DOHH2 (cell line): Measurements from ENCODE around the gene EML6.

ENCODE experiments used
- EZH2phosphoT487 ChIP-seq: fragments of 200-600 bp; sonication (generic); IDR thresholded peaks from 2 replicates; pipeline ENCODE4 v1.6.1; 2017; ENCODE audit warnings: borderline replicate concordance, mild to moderate bottlenecking, antibody characterized with exemption, low read length, moderate library complexity, mixed read lengths
- TF ChIP-seq, protein P1 (sequence below): fragments of 200-600 bp; sonication (generic); IDR thresholded peaks from one replicate; pipeline ENCODE4 v1.5.1; 2014; ENCODE audit warnings: antibody characterized with exemption, mild to moderate bottlenecking, low read depth, low read length; ENCODE audit not compliant: poor library complexity, severe bottlenecking

DNA sequence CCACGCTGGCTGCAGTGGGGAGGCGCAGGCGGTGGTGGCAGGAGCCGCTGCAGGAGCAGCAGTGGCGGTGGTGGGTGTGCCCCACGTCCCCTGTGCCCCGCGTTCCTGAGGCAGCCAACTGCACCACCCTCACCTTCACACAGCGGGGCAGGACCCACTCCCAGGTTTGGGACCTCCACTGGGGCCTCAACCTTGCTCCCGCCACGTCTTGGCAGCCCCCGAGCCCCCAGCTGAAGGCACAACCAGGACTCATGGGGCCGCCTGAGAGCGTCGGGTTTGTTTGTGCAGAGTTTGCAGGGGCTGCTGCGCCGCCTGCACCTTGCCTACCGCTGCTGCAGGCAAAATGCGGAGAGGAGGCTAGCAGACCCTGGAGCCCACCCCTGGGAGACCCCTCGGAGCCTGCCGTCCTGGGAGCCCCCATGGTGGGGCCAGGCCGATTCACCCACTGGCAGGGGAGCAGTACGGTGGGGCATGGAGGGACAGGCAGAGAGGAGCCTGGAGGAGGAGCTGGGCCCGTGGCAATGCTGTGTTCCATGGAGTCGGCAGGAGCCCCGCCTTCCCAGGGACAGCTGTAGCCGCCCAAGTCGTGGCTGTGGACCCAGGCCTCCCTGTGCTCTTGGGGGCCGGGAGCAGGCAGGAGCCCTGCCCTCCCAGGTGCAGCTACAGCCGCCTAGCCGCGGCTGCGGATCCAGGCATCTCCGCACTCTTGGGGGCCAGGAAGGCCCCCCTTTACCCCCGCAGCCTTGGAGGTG is 14.7 kb upstream of the EML6 start:
- TF ChIP-seq, protein P1, sequence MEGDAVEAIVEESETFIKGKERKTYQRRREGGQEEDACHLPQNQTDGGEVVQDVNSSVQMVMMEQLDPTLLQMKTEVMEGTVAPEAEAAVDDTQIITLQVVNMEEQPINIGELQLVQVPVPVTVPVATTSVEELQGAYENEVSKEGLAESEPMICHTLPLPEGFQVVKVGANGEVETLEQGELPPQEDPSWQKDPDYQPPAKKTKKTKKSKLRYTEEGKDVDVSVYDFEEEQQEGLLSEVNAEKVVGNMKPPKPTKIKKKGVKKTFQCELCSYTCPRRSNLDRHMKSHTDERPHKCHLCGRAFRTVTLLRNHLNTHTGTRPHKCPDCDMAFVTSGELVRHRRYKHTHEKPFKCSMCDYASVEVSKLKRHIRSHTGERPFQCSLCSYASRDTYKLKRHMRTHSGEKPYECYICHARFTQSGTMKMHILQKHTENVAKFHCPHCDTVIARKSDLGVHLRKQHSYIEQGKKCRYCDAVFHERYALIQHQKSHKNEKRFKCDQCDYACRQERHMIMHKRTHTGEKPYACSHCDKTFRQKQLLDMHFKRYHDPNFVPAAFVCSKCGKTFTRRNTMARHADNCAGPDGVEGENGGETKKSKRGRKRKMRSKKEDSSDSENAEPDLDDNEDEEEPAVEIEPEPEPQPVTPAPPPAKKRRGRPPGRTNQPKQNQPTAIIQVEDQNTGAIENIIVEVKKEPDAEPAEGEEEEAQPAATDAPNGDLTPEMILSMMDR = peak; percentile 19
- TF ChIP-seq EZH2phosphoT487 = no peak
